ENCODE data around the gene BLOC1S3.

Gene BLOC1S3

DNA sequence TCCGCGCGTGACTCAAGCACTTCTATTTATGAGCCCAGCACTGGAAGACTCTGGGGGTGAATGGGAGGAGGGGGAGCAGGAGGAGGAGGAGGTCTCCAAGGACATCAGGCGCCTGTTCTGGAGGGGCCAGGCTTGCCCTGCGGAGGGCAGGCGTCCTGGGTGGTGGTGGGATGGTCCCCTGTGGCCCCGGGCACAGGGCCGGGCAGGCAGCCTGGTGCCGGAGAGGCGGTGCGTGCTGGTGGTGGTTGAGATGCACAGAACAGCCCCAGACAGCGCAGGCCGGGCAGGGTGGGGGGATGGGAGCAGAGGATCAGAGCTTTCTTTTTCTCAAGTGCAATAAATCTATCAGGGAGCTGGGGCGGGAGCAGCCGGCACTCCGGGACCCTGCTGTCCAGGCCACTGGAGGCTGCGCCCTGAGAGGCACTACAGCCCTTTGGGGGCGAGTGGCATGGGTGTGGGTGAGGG is 31.8 kb upstream of the BLOC1S3 start:
- no peak for DNase-seq

GRCh38 chr19:45147835-45148676 is 30.5 kb upstream of the BLOC1S3 start:
- DNase-seq = no peak

DNA sequence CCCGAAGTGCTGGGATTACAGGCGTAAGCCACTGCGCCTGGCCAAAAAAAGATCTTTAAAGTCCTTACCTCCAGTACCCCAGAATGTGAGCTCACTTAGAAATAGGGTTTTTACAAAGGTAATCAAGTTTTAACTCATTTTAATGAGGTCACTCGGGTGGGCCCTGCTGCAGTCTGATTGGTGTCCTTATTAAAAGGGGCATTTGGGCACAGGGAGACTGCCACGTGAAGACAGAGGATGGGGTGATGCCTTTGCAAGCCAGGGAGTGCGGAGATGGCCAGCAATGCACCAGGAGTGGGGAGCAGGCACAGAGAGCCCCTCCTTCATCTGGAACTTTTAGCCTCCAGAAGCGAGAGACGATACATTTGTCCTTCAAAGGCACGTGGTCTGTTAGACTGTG is 29.5 kb upstream of the BLOC1S3 start:
- no peak for DNase-seq

DNA sequence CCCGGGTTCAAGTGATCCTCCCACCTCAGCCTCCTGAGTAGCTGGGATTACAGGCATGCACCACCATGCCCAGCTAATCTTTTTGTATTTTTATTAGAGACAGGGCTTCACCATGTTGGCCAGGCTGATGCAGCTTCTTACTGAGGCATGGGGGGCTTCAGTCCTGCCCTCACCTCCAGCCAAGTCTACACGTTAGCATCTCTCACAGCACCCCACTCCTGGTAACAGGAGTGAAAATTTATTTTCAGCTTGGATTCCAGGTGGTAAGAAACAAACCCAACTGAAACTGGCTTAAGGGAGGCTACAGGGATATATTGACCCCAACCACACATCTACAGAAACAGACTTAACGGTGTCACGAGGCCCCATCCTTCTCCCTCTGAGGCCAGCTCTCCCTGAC is 28.4 kb upstream of the BLOC1S3 start:
- DNase-seq = no peak

GRCh38 chr19:45150751-45151281 is 27.8 kb upstream of the BLOC1S3 start:
- DNase-seq = no peak

DNA sequence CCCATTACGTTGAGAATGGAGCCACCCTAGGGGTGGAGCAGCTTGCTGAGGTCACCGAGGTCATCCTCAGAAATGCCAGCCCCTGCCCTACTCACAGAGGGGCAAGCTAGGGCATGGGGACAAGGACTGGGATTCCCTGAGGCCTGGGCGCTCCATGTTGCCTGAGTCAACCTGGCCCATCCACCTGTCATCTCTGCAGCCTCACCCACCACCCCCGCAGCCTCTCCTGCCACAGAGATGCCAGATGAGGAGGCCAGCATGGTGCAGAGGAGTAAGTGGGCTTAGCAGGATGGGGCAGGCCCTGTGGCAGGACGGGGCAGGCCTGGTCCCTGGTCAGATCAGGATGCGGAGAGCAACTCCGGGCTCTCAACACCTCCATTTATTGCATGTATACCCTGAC is 27.3 kb upstream of the BLOC1S3 start:
- no peak for DNase-seq

GRCh38 chr19:45151821-45152503 is 26.6 kb upstream of the BLOC1S3 start:
- DNase-seq = no peak

DNA sequence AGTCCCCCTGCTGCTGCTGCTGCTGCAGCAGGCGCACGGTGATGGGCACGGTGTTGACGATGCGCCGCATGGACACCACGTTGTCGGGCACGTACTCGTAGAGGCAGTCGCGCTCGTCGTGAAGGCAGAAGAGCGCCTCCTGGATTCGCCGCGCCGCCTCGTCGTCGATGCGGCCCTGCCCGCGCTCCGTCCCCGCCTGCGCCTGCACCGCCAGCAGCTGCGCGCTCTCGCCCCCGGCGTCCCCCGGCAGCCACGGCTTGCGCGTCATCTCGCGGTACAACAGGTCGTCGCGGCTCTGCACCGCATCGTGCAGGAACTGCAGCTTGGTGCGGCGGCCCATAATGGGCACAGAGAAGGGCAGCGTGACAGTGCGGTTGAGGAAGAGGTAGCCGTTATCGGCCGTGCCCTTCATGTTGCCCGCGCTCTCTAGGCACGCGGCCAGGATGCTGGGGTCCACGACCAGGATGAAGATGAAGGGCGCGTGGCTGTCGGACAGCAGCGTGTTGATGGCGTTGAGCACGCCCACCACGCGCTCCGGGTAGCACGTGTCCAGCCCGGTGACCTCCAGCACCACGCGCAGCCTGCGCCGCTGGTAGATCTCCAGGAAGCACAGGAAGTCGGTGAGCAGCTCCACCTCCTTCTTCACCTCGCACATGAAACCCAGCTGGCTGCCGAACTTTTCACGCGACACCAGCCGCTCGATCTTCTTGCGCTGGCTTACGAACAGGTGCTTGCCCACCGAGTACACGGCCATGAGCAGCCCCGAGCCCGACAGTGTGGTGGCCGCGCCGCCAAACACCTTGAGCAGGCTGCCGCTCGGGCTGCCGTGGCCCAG is 25.9 kb upstream of the BLOC1S3 start:
- no peak for DNase-seq

GRCh38 chr19:45153339-45154063 is 25.1 kb upstream of the BLOC1S3 start:
- DNase-seq = no peak

- no peak for DNase-seq
These were observed 24.3 kb upstream of the BLOC1S3 start for GRCh38 chr19:45154064-45154827.

DNA sequence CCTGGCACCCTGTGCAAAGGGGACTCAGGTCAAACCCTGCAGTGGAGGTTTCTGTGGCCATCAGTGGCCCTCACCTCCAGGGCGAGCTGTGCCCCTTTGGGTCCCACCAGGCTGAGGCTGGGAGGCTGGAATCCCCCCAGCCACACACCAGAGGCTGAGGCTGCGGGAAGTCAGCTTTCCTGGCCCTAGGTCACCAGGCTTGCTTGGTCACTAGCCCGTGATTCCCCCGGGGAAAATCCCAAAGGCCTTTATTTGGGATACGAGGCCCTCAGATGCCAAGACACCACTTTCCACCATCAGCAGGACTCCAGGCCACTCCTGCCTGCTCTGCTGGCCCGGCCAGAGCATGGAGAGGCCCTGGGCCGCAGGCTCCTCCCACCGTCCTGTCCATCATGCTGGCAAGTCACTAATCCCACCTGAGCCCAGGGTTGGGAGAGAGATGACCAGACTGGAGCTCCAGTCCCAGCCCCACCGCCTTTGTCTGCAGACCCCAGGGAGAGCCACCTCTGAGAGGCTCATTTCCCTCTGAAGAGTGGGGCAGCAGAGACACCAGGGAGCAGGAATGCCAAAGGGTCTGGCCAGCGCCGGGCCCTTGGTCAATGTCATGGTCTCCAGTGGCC is 22.5 kb upstream of the BLOC1S3 start:
- DNase-seq = no peak

- no peak for DNase-seq
These were observed 21.8 kb upstream of the BLOC1S3 start for GRCh38 chr19:45156751-45157150.

- no peak for DNase-seq
These were observed 19.9 kb upstream of the BLOC1S3 start for GRCh38 chr19:45158503-45159209.

- DNase-seq = no peak
These were observed 19.2 kb upstream of the BLOC1S3 start for GRCh38 chr19:45159210-45159970.

DNA sequence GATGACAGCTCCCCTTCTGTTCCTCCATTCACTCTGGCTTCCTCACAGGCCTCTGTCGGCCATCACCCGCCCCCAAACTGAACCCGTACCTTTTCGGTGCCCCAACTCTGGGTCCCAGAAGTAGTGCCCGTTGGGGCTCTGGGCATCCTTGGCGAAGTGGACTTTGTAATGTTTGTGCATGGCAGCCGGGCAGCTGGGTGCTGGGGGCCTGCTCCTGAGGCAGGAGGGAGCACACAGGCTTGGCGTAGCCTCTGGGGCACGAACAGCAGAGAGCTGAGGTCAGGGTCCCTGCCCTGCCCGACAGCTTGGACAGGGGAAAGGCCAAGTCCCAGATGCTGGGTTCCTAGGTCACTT is 18.6 kb upstream of the BLOC1S3 start:
- DNase-seq = no peak

DNA sequence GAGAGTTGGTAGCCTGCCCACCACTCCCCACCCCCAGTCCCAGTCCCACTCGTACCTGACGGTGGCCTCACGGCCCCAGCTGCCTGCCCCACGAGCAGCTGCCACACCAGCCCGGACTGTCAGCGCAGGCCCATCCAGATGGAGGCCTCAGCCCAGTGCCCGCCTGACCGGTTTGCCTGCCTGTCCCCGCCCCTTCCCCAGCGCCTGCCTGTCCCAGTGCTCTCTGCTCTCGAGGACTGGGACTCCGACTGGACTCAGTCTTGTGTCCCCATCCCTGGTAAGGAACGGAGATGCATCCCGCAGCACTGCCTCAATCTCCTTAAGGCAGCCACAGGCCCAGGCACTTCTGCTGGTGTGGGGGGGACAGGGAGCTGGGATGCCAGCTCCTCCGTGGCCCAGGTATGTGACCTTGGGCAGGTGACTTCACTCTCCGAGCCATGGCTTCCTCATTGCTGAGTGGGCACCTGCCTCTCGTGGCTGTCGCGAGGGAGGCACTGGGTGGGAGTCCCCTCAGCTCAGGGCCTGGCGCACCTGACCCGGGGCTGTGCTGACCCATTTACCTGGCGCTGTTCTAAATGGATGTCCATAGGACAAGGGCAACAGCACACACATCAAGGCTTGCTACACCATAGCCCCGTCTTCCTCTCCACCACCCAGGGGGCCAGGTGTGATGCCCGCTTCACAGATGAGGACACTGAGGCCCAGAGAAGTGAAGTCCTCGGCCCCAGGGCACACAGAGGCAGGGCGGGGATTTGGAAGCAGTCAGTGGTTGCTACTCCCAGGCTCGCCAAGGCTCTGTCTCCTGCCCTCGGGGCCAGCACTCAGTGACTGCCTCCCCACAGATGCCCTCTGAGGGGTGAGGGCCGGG is 17.5 kb upstream of the BLOC1S3 start, which contains the start of gene NKPD1:
TSS of gene NKPD1 (minus strand) at position 113 of the 868 bp plus-strand sequence. CDS start 832 bp downstream, outside the sequence.
- no peak for DNase-seq

DNA sequence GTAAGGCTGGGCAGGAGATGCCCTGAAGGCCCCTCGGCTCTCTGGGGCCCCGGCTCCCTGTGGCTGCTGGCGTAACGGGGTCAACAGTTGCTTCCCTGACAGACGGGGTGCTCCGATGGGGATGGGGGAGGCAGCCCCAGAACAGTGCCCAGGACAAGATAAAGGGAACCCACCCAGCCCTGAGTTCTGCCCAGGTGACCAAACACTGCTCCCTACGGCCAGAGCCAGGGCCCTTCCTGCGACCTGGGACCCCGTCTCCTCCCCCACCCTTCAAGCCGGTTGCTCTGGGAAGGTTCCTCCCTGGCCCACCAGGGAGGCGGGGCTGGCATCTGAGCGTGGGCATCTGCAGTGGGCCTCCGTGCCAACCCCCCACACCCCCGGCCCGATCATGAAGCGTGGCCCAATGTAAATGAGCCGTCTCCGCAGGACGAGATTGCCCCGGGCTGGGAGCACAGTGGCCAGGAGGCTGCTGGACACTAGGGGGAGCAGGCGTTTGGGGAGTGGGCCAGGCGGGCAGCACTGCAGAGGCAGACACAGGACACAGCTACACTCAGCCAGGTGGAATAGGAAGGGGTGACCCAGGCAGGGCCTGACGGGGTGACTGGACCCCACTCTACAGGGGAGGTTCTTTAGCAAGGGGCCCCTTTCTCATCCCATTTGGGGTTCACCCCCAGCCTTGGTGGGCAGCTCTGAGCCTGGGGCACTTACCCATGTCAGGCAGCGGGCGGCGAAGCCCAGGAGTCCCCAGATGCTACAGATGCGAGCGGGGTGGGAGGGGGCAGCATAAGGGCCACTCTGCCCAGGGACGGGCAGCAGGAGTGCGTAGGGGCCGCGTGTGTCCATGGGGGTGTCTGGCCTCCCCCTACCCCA is 16.6 kb upstream of the BLOC1S3 start:
- DNase-seq = no peak
